ENCODE data around the gene AP5S1.

DNA sequence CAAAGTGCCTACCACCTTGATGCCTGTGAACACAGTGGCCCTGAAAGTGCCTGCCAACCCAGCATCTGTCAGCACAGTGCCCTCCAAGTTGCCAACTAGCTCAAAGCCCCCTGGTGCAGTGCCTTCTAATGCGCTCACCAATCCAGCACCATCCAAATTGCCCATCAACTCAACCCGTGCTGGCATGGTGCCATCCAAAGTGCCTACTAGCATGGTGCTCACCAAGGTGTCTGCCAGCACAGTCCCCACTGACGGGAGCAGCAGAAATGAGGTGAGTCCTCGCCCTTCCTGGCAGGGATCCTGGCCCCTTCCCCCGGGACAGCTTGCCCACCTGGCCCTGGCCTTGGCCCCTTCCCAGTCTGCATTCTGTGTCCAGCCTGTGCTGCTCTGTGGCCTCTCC is 44.2 kb downstream of the AP5S1 start:
- TF ChIP-seq, protein P1, sequence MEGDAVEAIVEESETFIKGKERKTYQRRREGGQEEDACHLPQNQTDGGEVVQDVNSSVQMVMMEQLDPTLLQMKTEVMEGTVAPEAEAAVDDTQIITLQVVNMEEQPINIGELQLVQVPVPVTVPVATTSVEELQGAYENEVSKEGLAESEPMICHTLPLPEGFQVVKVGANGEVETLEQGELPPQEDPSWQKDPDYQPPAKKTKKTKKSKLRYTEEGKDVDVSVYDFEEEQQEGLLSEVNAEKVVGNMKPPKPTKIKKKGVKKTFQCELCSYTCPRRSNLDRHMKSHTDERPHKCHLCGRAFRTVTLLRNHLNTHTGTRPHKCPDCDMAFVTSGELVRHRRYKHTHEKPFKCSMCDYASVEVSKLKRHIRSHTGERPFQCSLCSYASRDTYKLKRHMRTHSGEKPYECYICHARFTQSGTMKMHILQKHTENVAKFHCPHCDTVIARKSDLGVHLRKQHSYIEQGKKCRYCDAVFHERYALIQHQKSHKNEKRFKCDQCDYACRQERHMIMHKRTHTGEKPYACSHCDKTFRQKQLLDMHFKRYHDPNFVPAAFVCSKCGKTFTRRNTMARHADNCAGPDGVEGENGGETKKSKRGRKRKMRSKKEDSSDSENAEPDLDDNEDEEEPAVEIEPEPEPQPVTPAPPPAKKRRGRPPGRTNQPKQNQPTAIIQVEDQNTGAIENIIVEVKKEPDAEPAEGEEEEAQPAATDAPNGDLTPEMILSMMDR (conservative IDR thresholded peaks at IDR 0.05 in 1 of 2, IDR thresholded peaks at IDR 0.05 in 1 of 2; ENCODE audit: extremely low read depth in 1 of 2, insufficient read depth in 1 of 2, low read depth in 1 of 2, low read length in 2 of 2) = no peak
- no peak for TF ChIP-seq EZH2 (IDR thresholded peaks at IDR 0.05; ENCODE audit: borderline replicate concordance, low read length)
